ENCODE data around the gene PDHB.

- no peak for TF ChIP-seq CTCF (IDR thresholded peaks at IDR 0.05; ENCODE audit: low read depth, low read length)
- TF ChIP-seq EZH2phosphoT487 (IDR thresholded peaks at IDR 0.05; ENCODE audit: low read depth) = no peak
Observed at GRCh38 chr3:58434990-58435389, 1.4 kb upstream of the PDHB start.

All from OCI-LY3 (cell line).